Measurements from ENCODE around the gene WDSUB1. TPM values are rescaled to one million over a fixed set of nuclear protein-coding genes. Genes with fewer than 3 reads are reported as not detected.

The WDSUB1 gene
- total and polyA plus RNA-seq, 9 of the 15 experiments (the other 6 are each of a cell fraction or from before 2014, with no cell fraction given) = 5.2 to 13.7 (median 9.4) TPM

DNA sequence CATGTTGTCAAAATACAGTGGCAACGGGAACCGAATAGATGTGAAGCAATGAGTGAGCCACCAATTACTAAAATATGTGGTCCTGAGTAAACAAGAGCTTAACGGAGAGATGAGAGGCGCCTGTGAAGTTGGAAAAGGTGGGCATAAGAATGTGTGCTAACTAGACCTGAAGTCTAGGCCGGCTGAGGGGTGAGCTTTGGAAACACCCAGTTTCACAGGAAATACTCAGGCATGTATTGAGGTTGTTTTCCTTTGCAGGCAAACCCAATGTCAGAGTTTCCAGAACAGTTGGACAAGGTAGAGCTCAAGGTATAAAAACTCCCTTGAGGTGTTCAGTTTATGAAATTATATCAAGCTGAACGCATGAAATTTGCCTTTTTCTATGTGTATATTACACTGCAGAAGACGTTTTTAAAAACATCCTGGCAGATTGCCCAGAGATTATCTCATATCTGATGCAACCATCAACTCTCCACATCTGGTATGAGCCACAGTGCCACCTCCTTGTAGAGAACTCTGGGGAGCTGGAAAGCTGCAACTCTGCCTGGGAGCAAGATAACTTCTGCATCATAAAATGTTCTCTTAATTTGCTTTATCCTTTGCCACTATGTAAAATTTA is 3.9 kb upstream of the WDSUB1 start (continued):
- TF ChIP-seq, protein P1, sequence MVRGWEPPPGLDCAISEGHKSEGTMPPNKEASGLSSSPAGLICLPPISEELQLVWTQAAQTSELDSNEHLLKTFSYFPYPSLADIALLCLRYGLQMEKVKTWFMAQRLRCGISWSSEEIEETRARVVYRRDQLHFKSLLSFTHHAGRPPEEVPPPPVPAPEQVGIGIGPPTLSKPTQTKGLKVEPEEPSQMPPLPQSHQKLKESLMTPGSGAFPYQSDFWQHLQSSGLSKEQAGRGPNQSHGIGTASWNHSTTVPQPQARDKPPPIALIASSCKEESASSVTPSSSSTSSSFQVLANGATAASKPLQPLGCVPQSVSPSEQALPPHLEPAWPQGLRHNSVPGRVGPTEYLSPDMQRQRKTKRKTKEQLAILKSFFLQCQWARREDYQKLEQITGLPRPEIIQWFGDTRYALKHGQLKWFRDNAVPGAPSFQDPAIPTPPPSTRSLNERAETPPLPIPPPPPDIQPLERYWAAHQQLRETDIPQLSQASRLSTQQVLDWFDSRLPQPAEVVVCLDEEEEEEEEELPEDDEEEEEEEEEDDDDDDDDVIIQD (CRISPR knock-in tag; IDR thresholded peaks at IDR 0.05) = no peak
- TF ChIP-seq NFE2L1 (tag; IDR thresholded peaks at IDR 0.05; ENCODE audit: borderline replicate concordance, low read depth) = no peak
- no peak for TF ChIP-seq ZZZ3 (IDR thresholded peaks at IDR 0.05)
- TF ChIP-seq FOXA3 (CRISPR knock-in tag; conservative IDR thresholded peaks at IDR 0.05 in 1 of 2, IDR thresholded peaks at IDR 0.05 in 1 of 2) = 0 out of 4 replicates have a peak, but pooled peaks of 1 of the 2 experiments have one; percentile 5
- no peak for TF ChIP-seq LEF1 (IDR thresholded peaks at IDR 0.05)
- no peak for TF ChIP-seq C11orf30 (IDR thresholded peaks at IDR 0.05; ENCODE audit: low read depth)
- TF ChIP-seq MLX (CRISPR knock-in tag; conservative IDR thresholded peaks at IDR 0.05) = no peak
- TF ChIP-seq U2AF1 (optimal IDR thresholded peaks at IDR 0.05; ENCODE audit: low read depth, low read length) = no peak
- no peak for TF ChIP-seq RBM14 (IDR thresholded peaks at IDR 0.05; ENCODE audit: borderline replicate concordance, insufficient read depth, low read depth, low read length)
- TF ChIP-seq, protein P2, sequence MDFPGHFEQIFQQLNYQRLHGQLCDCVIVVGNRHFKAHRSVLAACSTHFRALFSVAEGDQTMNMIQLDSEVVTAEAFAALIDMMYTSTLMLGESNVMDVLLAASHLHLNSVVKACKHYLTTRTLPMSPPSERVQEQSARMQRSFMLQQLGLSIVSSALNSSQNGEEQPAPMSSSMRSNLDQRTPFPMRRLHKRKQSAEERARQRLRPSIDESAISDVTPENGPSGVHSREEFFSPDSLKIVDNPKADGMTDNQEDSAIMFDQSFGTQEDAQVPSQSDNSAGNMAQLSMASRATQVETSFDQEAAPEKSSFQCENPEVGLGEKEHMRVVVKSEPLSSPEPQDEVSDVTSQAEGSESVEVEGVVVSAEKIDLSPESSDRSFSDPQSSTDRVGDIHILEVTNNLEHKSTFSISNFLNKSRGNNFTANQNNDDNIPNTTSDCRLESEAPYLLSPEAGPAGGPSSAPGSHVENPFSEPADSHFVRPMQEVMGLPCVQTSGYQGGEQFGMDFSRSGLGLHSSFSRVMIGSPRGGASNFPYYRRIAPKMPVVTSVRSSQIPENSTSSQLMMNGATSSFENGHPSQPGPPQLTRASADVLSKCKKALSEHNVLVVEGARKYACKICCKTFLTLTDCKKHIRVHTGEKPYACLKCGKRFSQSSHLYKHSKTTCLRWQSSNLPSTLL (IDR thresholded peaks at IDR 0.05) = no peak
- TF ChIP-seq ZSCAN29 (IDR thresholded peaks at IDR 0.05) = no peak
- no peak for TF ChIP-seq CC2D1A (IDR thresholded peaks at IDR 0.05)
- TF ChIP-seq HDGF (IDR thresholded peaks at IDR 0.05) = no peak
- TF ChIP-seq ZNF444 (CRISPR knock-in tag; IDR thresholded peaks at IDR 0.05) = no peak
- TF ChIP-seq ZNF830 (CRISPR knock-in tag; IDR thresholded peaks at IDR 0.05) = no peak
- TF ChIP-seq RCOR1 (IDR thresholded peaks at IDR 0.05; ENCODE audit: borderline replicate concordance in 1 of 2, low read depth in 2 of 2, low read length in 2 of 2) = 0 out of 4 replicates have a peak, but pooled peaks of 1 of the 2 experiments have one; percentile 15
- TF ChIP-seq, protein P3, sequence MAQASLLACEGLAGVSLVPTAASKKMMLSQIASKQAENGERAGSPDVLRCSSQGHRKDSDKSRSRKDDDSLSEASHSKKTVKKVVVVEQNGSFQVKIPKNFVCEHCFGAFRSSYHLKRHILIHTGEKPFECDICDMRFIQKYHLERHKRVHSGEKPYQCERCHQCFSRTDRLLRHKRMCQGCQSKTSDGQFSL (CRISPR knock-in tag; IDR thresholded peaks at IDR 0.05) = no peak
- TF ChIP-seq, protein P3 (tag; IDR thresholded peaks at IDR 0.05) = no peak
- TF ChIP-seq ZFP30 (CRISPR knock-in tag; IDR thresholded peaks at IDR 0.05; ENCODE audit: borderline replicate concordance) = no peak
- TF ChIP-seq, protein P4, sequence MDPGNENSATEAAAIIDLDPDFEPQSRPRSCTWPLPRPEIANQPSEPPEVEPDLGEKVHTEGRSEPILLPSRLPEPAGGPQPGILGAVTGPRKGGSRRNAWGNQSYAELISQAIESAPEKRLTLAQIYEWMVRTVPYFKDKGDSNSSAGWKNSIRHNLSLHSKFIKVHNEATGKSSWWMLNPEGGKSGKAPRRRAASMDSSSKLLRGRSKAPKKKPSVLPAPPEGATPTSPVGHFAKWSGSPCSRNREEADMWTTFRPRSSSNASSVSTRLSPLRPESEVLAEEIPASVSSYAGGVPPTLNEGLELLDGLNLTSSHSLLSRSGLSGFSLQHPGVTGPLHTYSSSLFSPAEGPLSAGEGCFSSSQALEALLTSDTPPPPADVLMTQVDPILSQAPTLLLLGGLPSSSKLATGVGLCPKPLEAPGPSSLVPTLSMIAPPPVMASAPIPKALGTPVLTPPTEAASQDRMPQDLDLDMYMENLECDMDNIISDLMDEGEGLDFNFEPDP (CRISPR knock-in tag; IDR thresholded peaks at IDR 0.05) = no peak

Measured in K562 (cell line).